ENCODE measurements around the gene DDX50.

DDX50 gene

DNA sequence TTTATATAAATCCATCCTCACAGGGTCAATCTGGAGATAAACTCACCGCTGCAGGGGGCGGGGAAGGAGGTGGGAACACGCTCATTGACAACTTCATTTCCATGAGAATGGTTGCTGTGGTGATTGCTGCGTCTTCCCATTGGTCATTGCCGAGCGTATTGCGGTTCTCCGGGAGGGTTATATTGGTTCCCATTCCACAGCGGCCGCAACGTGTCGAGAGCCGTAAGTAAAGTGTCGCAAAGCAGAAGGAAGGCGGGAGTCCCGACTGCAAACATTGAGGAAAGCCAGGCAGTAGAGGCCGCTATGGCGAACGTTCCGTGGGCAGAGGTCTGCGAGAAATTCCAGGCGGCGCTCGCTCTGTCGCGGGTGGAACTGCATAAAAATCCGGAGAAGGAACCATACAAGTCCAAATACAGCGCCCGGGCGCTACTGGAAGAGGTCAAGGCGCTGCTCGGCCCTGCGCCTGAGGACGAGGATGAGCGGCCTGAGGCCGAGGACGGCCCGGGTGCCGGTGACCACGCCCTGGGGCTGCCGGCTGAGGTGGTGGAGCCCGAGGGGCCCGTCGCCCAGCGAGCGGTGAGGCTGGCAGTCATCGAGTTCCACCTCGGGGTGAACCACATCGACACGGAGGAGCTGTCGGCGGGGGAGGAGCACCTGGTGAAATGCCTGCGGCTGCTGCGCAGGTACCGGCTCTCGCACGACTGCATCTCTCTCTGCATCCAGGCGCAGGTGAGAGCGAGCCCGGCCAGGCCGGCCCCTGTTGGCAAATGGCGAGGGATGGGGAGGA lies 87.6 kb downstream of the DDX50 start, which contains the start of gene KIFBP:
Gene KIFBP, plus strand, starts transcription at position 274 of the 787 bp plus-strand sequence. Its CDS starts 30 bp downstream, at position 304.
- peak; percentile 73 to 75 for DNase-seq

GRCh38 chr10:68989317-68989990 lies 88.3 kb downstream of the DDX50 start:
- no peak for DNase-seq

DNA sequence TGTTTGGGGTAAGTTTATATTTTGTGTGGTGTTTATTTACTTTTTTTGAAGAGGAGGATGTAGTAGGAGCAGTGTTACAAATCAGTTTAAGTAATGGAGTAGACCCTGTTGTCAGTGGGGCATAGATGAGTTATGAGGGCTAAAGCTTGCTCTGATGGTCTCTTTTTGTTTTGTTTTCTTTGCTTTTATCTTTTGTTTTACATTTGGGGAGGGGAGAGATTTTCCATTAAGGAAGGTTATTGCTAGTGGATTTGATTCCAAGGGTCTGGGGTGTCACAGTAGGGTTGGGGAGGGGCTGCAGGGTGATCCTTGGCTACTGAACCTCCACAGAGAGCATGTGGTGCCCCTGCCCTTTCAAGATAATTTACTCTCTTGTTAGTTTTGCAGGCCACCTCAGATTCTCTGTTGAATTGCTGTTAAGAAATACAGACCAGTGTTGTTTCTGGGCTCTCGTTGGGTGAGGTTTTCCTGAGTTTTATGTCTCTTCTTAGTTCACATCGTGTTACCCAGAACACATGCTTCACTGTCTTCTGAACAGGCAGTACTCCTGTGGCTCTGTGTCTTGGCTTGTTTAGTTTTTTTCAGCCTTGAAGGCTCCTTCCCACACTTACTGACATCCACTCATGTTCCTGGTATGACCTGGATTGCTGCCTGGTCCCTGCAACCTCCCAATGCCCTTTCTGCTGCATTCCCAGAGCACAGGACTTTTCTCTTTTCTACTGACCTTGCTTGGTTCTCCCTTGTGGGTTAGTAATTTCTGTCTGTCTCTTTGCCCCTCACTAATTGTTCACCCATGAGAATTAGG lies 91.7 kb downstream of the DDX50 start:
- DNase-seq: no peak

Data from activated CD4-positive, alpha-beta T cell treated with anti-CD3 and anti-CD28 coated beads for 4 hours (primary cell).